ENCODE measurements around the gene HTR1A. TPM values are rescaled to one million over a fixed set of nuclear protein-coding genes. Genes with fewer than 3 reads are reported as not detected.

The HTR1A gene
- total RNA-seq, 1 experiment from 2014 or later = not detected

GRCh38 chr5:63931836-63932235 lies 30.4 kb downstream of the HTR1A start:
- no peak for DNase-seq (ENCODE audit: low spot score)
- H3K4me3 ChIP-seq (ENCODE audit: low read depth, low read length, poor library complexity, severe bottlenecking) = no peak overlapping the region
- no peak overlapping the region for H3K27ac ChIP-seq (ENCODE audit: low read depth, low read length, poor library complexity, severe bottlenecking)
- ChIA-PET POLR2A (ENCODE audit: low non-redundant PET) (no interaction called here), CTCF (no interaction called here)
- no peak for TF ChIP-seq CTCF (conservative IDR thresholded peaks at IDR 0.05; ENCODE audit: low read depth, low read length)
- TF ChIP-seq EZH2 (IDR thresholded peaks at IDR 0.05; ENCODE audit: borderline replicate concordance, low read depth, low read length, poor library complexity, severe bottlenecking) = no peak
- H3K4me1 ChIP-seq (ENCODE audit: insufficient read depth, low read length, poor library complexity, severe bottlenecking) = no peaks in the 10 kb centered on the region
- no TSS peak for BruUV-seq (replicated peaks)
- intact Hi-C loops (cut with micrococcal nuclease; ENCODE audit: unreplicated experiment) = no loop called here
- no peaks in the 10 kb centered on the region for H3K9me3 ChIP-seq (ENCODE audit: low read depth, low read length, poor library complexity, severe bottlenecking)
- H3K27me3 ChIP-seq (replicated peaks; ENCODE audit: insufficient read depth, low read depth, low read length, poor library complexity) = no peaks in the 10 kb centered on the region
- H3K36me3 ChIP-seq (ENCODE audit: insufficient read depth, low read length, poor library complexity, severe bottlenecking) = no peaks in the 10 kb centered on the region

GRCh38 chr5:63928451-63928850 lies 33.8 kb downstream of the HTR1A start:
- ChIA-PET CTCF (no interaction called here), POLR2A (ENCODE audit: low non-redundant PET) (no interaction called here)
- intact Hi-C loops (cut with micrococcal nuclease; ENCODE audit: unreplicated experiment) = no loop called here
- no peak overlapping the region for H3K27ac ChIP-seq (ENCODE audit: low read depth, low read length, poor library complexity, severe bottlenecking)
- no TSS peak for BruUV-seq (replicated peaks)
- H3K27me3 ChIP-seq (replicated peaks; ENCODE audit: insufficient read depth, low read depth, low read length, poor library complexity) = no peaks in the 10 kb centered on the region
- H3K4me1 ChIP-seq (ENCODE audit: insufficient read depth, low read length, poor library complexity, severe bottlenecking) = no peaks in the 10 kb centered on the region
- no peaks in the 10 kb centered on the region for H3K36me3 ChIP-seq (ENCODE audit: insufficient read depth, low read length, poor library complexity, severe bottlenecking)
- no peak overlapping the region for H3K4me3 ChIP-seq (ENCODE audit: low read depth, low read length, poor library complexity, severe bottlenecking)
- TF ChIP-seq EZH2 (IDR thresholded peaks at IDR 0.05; ENCODE audit: borderline replicate concordance, low read depth, low read length, poor library complexity, severe bottlenecking) = no peak
- no peak for TF ChIP-seq CTCF (conservative IDR thresholded peaks at IDR 0.05; ENCODE audit: low read depth, low read length)
- DNase-seq (ENCODE audit: low spot score) = no peak
- no peaks in the 10 kb centered on the region for H3K9me3 ChIP-seq (ENCODE audit: low read depth, low read length, poor library complexity, severe bottlenecking)

GRCh38 chr5:63923914-63924313 lies 38.3 kb downstream of the HTR1A start:
- Histone ChIP-seq H3K27ac (ENCODE audit: low read depth, low read length, poor library complexity, severe bottlenecking) (no peak overlapping the region), H3K4me1 (ENCODE audit: insufficient read depth, low read length, poor library complexity, severe bottlenecking) (no peaks in the 10 kb centered on the region), H3K27me3 (replicated peaks; ENCODE audit: insufficient read depth, low read depth, low read length, poor library complexity) (no peaks in the 10 kb centered on the region), H3K9me3 (ENCODE audit: low read depth, low read length, poor library complexity, severe bottlenecking) (no peaks in the 10 kb centered on the region), H3K36me3 (ENCODE audit: insufficient read depth, low read length, poor library complexity, severe bottlenecking) (no peaks in the 10 kb centered on the region), H3K4me3 (ENCODE audit: low read depth, low read length, poor library complexity, severe bottlenecking) (no peak overlapping the region)
- POLR2A ChIA-PET (ENCODE audit: low non-redundant PET) = no interaction called here
- no TSS peak for BruUV-seq (replicated peaks)
- intact Hi-C loops (cut with micrococcal nuclease; ENCODE audit: unreplicated experiment) = no loop called here
- DNase-seq (ENCODE audit: low spot score) = no peak
- CTCF ChIA-PET = no interaction called here
- TF ChIP-seq CTCF (conservative IDR thresholded peaks at IDR 0.05; ENCODE audit: low read depth, low read length) (no peak), EZH2 (IDR thresholded peaks at IDR 0.05; ENCODE audit: borderline replicate concordance, low read depth, low read length, poor library complexity, severe bottlenecking) (no peak)

Data from A673 (cell line).